Lower lobe of right lung (tissue), 2 donors: ENCODE results near the gene COLEC11. TPM values are rescaled to one million over a fixed set of nuclear protein-coding genes. Genes with fewer than 3 reads are reported as not detected.

Source experiments
- ATAC-seq, 2 donors: fragments of 200-7000 bp; cut with Tn5 transposase; one replicate each; pipeline ENCODE4 v1.9.1; 2020 to 2022; ENCODE audit warnings: mild to moderate bottlenecking in 2 of 2, moderate library complexity in 2 of 2
- DNase-seq: peaks from one replicate; pipeline ENCODE4 v3.0.0-alpha.2; 2020
- H3K27ac ChIP-seq: fragments of 200-600 bp; one replicate; pipeline ENCODE4 v1.8.0; 2022
- H3K27me3 ChIP-seq: fragments of 200-600 bp; one replicate; pipeline ENCODE4 v1.8.0; 2022; ENCODE audit warnings: low read depth
- H3K36me3 ChIP-seq: fragments of 200-600 bp; one replicate; pipeline ENCODE4 v1.8.0; 2022; ENCODE audit warnings: mild to moderate bottlenecking
- H3K4me1 ChIP-seq: fragments of 200-600 bp; one replicate; pipeline ENCODE4 v1.8.0; 2022
- H3K4me3 ChIP-seq: fragments of 200-600 bp; one replicate; pipeline ENCODE4 v1.8.0; 2022; ENCODE audit warnings: mild to moderate bottlenecking
- H3K9me3 ChIP-seq: fragments of 200-600 bp; one replicate; pipeline ENCODE4 v1.8.0; 2022
- intact Hi-C: fragments of 100-400 bp; cut with DNase I; formaldehyde crosslinking; loops from one replicate; pipeline ENCODE4 v1.11.0; 2022
- total RNA-seq: library from RNA; stranded (reverse); fragmentation: NEBNext Ultra II Directional; extraction: Animal tissue kit (Norgen Biotek cat#: 25700); gene quantifications from one replicate; pipeline ENCODE4 v1.2.1, GENCODE V29; 2021
- TF ChIP-seq, protein P1 (sequence below): fragments of 200-600 bp; IDR thresholded peaks from one replicate; pipeline ENCODE4 v1.8.0; 2022; ENCODE audit warnings: antibody characterized with exemption, mild to moderate bottlenecking
- donor health status: DM: no; HTN: yes; CAD: no; lungs with severe emphysema.

The COLEC11 gene
- total RNA-seq, 1 donor from 2014 or later: 0.30 TPM

DNA sequence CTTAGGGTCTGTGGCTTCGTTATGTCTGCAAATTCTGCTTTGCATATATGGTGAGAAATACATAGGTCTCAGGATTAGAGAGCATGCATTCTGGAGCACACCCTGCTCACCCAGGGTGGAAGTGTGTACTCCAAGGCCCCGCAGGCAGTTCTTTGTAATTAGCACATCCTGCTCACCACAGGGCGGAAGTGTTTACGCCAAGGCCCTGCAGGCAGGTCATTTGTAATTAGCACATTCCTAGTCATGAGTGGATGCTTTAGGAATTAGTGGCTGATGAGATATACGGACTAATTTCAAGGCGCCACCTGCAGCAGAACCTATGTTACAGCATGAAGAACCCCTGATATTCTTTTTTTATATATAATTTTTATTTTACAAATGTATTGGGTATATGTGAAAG, 67.3 kb downstream of the COLEC11 start:
- intact Hi-C loops: no loop called here
- DNase-seq (no peak), ATAC-seq (no peak)
- Histone ChIP-seq H3K4me3 (no peak overlapping the region), H3K27me3 (no peaks in the 10 kb centered on the region), H3K9me3 (no peaks in the 10 kb centered on the region), H3K27ac (no peak overlapping the region), H3K36me3 (no peaks in the 10 kb centered on the region), H3K4me1 (no peaks in the 10 kb centered on the region)
- TF ChIP-seq, protein P1, sequence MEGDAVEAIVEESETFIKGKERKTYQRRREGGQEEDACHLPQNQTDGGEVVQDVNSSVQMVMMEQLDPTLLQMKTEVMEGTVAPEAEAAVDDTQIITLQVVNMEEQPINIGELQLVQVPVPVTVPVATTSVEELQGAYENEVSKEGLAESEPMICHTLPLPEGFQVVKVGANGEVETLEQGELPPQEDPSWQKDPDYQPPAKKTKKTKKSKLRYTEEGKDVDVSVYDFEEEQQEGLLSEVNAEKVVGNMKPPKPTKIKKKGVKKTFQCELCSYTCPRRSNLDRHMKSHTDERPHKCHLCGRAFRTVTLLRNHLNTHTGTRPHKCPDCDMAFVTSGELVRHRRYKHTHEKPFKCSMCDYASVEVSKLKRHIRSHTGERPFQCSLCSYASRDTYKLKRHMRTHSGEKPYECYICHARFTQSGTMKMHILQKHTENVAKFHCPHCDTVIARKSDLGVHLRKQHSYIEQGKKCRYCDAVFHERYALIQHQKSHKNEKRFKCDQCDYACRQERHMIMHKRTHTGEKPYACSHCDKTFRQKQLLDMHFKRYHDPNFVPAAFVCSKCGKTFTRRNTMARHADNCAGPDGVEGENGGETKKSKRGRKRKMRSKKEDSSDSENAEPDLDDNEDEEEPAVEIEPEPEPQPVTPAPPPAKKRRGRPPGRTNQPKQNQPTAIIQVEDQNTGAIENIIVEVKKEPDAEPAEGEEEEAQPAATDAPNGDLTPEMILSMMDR: no peak

DNA sequence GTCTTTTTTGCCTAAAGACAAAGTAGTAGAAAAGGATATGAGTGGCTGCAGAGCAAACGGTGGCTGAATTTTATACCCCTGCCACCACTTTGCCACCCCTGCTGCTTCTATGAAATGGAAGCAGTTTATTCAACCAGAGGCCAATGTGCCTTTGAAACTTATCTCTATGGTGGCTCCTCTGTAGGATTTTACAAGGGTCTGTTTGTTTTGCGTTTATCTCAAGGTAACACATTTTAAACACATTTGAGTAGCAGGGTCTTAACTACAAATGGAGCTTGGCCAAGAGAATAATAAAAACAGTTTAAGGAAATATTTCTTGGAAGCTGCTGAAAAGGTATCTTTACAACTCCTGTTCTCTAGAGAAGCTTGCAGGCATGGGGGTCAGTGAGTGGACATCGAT, 69.2 kb downstream of the COLEC11 start:
- intact Hi-C loops: no loop called here
- TF ChIP-seq, protein P1: no peak
- no peaks in the 10 kb centered on the region for H3K9me3 ChIP-seq
- H3K36me3 ChIP-seq: no peaks in the 10 kb centered on the region
- no peak overlapping the region for H3K27ac ChIP-seq
- H3K27me3 ChIP-seq: no peaks in the 10 kb centered on the region
- DNase-seq: no peak
- no peak overlapping the region for H3K4me3 ChIP-seq
- H3K4me1 ChIP-seq: no peaks in the 10 kb centered on the region
- ATAC-seq: no peak

DNA sequence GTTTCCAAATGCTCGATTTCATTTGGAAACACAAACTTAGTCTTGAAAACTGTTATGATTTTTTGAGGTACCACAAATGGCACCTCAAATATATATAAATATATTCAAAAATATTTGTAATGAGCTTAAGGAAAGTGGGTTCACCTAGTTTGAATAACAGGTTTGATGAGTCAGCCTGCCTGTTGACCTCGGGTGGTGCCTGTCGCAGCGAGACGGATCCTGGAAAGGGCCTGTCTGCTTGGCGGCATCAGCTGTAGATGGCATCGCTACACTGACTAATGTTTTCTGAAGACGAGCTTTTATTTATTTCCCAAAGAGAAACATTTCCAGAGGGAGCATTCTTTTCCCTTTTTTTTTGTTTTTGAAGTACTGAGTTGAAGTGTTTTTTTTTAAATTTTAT, 70.0 kb downstream of the COLEC11 start:
- Histone ChIP-seq H3K4me1 (no peaks in the 10 kb centered on the region), H3K27ac (no peak overlapping the region), H3K9me3 (no peaks in the 10 kb centered on the region), H3K27me3 (no peaks in the 10 kb centered on the region), H3K4me3 (no peak overlapping the region), H3K36me3 (no peaks in the 10 kb centered on the region)
- ATAC-seq (no peak), DNase-seq (no peak)
- intact Hi-C loops: no loop called here
- TF ChIP-seq, protein P1: no peak

DNA sequence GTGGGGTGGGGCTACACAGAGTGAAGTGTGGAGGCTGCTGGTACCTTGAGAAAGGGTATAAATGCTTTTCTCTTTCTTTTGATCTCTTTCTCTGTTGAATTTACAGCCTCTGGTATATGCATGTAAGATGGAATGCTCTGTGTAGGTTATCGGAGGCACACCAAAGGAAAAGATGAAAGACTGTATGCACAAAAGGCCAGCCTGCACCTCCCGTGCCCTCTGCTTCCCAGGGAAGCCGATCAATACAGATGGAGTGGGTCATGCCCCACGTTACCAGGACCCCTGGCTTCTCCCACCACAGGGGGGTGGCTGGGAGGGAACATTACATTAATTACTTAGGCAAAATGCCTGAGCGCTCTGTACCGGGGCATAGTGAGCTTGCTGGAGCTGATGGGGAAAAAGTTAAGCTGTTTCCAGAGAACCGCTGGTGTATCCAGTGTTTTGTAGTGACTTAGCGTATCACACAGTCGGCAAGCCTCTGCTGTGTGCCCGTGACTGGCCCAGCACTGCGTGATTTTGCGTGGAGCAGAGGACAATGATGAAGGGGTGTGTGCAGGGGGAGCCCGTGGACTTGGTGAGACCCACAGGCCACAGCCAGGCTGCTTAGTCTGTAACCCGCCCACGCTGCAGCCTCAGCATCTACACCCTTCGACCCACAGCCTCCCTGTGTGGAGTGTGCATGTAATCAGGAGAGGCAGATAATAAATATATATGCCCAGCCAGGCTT, 71.1 kb downstream of the COLEC11 start:
- Histone ChIP-seq H3K27ac (no peak overlapping the region), H3K9me3 (no peaks in the 10 kb centered on the region), H3K27me3 (no peaks in the 10 kb centered on the region), H3K4me3 (no peak overlapping the region), H3K36me3 (no peaks in the 10 kb centered on the region), H3K4me1 (no peaks in the 10 kb centered on the region)
- intact Hi-C loops: no loop called here
- ATAC-seq (no peak), DNase-seq (no peak)
- TF ChIP-seq, protein P1: no peak

DNA sequence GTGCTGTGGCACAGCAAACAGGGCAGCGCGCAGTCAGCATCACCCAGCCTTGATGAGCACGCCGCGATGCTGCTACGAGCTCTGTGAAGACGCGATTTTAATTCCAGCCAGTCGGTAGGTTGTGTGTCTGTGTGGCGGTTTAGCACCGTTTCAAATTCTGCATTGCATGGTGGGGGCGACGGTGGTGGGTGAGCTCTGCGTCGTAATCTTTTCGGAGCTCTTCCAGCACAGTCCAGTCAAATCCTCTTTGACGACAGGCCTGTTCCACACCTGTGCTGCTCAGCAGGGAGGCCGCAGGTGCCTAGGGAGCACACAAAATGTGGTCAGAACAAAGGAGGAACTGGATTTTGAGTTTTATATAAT, 71.7 kb downstream of the COLEC11 start:
- Histone ChIP-seq H3K27me3 (no peaks in the 10 kb centered on the region), H3K4me3 (no peak overlapping the region), H3K4me1 (no peaks in the 10 kb centered on the region), H3K36me3 (no peaks in the 10 kb centered on the region), H3K9me3 (no peaks in the 10 kb centered on the region), H3K27ac (no peak overlapping the region)
- DNase-seq (no peak), ATAC-seq (no peak)
- intact Hi-C loops: no loop called here
- TF ChIP-seq, protein P1: no peak
